GM21528 (cell line): ENCODE measurements around the gene ANAPC1.
"Not testable (repeated sequence)": the region's sequence is repeated elsewhere in the genome, so short reads cannot be mapped to it uniquely, and the experiment has no call there.

Source experiments
- ATAC-seq: cut with Tn5 transposase; IDR thresholded peaks from one replicate; pipeline ENCODE4 v1.9.1; 2021; ENCODE audit warnings: mild to moderate bottlenecking, moderate library complexity; ENCODE audit not compliant: unreplicated experiment, low FRiP score

The ANAPC1 gene

DNA sequence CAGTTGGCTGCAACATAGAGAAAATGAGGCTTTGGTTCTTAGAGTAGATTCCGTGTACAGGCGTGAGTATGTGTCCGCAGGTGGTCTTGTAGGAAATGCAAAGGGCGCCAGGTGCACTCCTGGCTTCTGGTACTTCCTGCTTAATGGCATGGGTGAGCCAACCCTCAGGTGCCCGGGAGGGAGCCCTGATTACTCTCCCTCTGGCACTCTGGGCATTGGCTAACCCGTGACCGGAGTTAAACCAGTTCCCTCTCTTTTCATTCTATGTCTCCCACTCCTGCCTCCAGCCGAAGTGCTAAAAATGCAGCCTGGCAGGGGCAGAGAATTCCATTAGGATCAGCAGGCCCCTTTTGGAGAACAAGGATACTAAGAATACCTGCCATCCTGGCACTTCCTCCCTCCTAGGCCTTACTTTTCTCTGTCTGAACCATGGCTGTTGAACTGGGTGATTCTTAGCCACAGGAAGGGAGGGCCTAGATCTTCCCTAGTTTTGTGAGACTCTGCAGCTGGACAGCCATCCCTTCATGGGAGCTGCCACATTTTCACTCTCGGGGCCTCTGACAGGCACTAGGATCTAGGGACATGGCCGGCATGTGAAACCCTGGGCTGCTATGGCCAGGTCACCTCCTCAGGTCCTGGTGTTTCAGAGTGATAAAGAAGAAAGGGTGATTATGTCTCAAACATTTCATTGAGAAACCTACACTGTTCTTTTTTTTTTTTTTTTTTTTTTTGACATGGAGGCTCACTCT lies 20.9 kb upstream of the ANAPC1 start:
- no peak for ATAC-seq

DNA sequence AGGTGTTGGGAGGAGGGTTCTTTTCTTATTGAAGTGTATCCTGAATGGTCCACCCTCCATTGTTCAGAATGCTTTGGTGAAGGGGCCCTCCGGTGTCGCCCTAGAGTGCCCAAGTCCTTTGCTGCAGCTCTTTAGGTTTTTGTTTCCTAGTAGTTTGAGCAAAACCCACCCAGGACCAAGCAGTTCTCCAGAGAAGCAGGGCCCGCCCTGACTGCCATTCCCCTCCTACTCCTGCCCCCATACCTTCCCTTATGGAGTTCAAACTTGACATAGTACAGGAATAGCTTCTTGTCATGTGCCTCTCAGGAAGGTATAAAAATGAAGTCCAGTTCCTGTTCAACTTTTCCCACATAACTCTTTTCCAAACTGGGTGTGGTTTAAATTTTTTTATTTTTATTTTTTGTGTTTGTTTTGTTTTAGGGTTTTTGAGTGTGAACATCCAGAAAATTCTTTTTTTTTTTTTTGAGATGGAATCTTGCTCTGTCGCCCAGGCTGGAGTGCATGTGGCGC lies 20.0 kb upstream of the ANAPC1 start:
- no peak for ATAC-seq

DNA sequence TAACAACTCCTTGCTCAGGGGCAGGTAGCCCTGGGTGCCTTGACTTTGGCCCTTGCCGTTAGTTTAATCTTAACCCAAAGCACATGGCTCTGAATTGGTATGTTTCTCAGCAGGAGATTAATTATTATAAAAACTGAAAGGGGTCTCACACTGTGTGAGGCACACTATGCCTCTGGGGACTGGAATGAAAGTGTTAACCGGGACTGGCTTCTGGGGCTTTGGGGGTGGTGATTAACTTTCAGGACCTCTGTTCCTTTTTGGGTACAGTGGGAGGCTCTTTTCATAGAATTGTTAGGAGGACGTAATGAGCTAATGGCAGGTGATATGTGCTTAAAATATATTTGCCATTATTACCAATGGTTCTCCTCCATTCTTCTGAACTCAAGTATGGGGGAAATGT lies 19.5 kb upstream of the ANAPC1 start:
- no peak for ATAC-seq

DNA sequence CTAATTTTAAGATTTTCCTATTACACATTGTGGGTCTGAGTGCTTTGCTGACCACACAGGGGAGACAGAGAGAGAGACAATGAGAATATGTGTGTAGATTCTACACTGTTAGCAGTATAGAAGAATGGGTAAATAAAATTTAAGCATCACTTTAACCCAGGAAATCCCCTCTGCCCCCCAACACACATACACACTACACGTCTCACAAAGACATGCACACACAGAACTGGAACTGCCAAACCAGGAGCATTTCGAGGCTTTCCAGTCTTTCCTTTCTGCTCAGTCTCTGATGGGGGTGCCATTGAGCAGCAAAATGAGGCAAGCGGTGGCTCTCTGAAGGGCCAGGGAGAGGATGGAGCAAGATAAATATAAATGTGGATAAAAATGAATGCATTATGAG lies 16.9 kb upstream of the ANAPC1 start:
- ATAC-seq, result no peak

DNA sequence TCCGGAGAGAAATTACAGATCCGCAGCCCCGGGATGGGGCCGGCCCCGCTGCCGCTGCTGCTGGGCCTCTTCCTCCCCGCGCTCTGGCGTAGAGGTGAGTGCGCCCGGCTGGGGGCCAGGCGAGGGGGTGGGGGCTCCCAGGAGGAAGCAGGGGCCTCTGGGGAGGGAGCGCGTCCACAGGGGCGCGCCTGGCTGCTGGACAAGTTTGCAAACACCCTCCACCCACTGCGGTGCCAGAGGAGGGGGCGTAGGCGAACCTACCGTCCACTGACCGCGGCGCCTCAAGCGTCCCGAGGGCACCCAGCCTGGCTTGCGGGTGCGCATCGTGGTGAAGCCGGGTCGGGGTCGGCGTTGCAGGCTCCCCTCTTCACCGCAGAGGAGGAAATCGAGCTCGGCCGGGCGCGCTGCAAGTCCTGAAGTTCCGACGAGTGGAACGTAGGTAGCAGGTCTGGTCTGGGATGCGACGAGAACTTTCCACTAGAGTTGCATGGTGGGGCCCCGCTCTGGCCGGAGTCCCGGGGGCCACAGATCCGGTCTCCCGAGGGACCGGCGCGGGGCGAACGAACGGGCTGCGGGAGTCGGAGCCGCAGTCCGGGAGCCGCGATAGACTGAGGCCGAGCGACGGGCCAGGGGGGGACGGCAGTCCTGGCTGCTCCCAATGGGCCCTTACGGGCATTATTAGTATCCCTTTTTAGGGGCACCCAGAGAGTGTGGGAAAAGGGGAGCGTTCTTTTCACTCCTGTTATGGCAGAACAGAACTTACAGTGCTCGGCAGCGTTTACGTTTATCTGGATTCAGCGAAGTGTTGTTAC lies 14.9 kb upstream of the ANAPC1 start:
- ATAC-seq, result peak; percentile 25

DNA sequence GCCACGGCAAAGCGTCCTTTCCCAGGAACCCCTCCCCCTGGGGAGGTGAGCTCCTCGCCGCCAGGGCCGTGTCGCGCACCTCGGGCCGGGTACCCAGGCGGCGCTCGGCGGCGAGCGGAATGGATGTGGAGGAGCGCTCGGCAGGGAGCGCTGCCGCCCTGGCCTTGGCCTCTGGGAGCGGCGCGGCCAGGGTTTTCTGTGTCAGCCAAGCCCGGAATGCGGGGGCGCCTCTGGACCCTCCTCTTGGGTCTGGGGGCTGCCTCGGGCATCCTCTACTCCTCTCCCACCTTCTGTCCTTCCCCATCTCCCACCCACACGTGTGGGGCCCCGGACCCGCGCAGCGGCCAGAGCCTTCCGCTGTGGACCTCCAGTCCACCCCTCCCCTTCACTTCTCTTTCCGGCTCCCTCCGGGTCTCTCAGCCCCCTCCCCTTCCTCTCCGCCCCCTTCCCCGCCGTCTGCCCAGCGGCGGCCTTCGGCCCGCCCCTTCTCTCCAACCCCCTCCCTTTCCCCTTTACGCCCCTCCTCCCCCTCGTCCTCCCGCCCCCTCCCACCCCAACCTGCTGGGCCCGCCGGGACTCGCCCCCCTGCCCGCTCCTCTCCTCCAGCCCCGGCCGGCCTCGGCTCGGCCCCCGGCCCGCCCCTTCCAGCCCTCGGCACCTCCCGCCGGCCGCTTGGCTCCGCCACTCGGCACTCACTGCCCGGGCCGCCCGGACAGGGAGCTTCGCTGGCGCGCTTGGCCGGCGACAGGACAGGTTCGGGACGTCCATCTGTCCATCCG lies 14.1 kb upstream of the ANAPC1 start, which contains the start of gene MERTK:
MERTK (plus strand) TSS at position 684 of the 779 bp plus-strand sequence. CDS start 129 bp downstream, outside the sequence.
- peak; percentile 66 for ATAC-seq

DNA sequence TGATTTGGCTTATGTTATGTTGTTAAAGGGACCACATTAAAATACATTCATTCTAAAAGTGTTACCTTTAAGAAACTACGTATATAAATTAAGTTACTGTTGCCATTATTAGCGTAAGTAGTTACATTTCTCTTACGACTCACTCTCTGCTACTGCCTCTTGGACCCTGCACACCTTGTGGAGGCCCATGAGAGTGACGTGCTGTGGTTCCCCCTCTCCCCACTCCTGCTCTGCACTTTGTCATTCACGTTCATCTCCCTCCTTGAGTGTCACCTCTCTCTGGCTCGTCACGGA lies 13.6 kb upstream of the ANAPC1 start:
- ATAC-seq, result peak; percentile 38

DNA sequence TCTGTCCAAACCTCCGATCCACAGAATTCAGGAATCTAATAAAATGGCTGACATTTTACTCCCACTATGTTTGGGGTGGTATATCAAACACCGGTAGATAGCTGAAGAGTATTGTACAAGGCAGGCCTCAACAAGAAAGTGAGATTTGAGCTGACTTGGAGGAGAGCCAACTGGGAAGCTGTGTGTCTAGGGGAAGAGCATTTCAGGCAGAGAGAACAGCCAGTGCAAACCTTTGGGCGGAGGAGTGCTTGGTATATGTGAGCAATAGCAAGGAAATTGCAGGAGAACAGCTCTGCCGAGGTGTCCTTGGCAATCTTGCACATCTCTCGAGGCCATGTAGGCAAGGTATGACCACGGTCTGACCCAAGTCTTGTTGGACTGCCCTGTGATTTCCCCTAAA lies 12.6 kb upstream of the ANAPC1 start:
- no peak for ATAC-seq

DNA sequence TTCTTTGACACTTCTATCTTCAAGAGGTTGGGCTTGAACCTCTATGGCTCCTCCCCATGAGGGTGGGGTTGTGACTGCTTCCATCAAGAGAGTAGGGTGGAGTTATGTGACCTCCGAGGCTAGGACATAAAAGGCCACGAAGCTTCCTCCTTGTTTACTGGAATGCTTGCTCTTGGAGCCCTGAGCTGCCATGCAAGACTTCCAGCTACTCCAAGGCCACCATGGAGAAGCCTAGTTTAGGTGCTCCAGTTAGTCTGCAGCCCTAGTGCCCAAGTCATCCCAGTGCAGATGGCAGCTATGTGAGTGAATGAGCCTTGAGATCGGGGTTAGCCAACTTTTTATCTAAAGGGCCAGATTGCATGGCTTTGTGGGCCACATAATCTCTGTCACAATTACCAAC lies 12.0 kb upstream of the ANAPC1 start:
- ATAC-seq, result no peak

DNA sequence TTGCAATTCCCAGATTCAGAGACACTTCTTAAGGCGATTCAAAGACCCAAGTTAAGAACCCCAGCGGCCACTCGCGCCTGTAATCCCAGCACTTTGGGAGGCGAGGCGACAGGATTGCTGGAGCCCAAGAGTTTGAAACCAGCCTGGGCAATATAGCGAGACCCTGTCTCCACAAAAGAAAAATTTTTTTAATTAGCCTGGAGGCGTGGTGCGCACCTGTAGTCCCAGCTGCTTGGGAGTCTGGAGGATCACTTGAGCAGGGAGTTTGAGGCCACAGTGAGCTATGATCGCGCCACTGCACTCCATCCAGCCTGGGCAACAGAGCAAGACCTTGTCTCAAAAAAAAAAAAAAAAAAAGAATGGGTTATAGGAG lies 585 bp upstream of the ANAPC1 start:
- no peak for ATAC-seq

DNA sequence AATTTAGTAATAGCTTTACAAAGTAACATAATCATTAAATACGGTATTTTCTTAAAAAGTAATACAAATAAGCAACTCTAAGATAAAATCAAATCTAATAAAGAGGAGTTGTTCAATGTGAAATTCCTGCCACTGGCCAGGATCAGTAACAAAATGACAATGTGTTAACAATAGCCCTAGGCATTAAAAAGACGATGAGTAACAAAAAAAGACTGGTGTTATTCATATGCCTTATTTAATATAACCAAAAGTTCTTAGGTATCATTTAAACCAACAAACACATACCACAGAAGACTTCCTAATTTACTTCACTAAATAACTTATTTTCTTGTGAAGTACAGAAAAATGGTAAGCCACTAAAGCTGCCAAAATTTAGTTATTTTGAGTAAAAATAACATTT lies 11.2 kb downstream of the ANAPC1 start:
- not testable (repeated sequence) for ATAC-seq

DNA sequence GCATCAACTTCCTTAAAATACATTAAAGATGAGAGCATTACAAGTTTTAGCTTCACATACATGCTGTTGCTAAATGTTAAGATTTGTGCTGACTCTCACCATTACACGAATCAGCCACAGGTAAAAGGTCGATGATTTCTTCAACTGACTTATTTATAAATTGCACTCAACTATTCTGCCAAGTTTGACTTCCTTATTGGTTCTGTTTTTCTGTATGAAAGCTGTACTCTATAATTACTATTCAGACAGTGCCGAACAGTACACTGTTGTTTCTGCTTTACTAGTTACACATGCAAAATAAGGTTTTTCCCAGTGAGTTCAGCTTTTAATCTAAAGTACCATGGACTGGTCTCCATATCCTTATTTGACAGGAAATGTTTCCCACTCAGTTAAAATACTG lies 18.9 kb downstream of the ANAPC1 start:
- ATAC-seq, result not testable (repeated sequence)

DNA sequence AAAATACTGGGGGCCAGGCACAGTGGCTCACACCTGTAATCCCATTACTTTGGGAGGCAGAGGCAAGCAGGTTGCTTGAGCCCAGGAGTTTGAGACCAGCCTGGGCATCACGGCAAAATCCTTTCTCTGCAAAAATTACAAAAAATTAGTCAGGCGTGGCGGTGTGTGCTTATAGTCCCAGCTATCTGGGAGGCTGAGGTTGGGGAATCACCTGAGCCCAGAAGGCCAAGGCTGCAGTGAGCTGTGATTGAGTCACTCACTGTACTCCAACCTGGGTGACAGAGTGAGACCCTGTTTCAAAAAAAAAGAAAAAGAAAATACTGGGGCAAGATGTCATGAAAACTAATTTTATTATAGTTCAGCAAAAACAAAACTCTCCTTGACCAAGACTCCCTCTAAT lies 24.0 kb downstream of the ANAPC1 start:
- ATAC-seq, result not testable (repeated sequence)

DNA sequence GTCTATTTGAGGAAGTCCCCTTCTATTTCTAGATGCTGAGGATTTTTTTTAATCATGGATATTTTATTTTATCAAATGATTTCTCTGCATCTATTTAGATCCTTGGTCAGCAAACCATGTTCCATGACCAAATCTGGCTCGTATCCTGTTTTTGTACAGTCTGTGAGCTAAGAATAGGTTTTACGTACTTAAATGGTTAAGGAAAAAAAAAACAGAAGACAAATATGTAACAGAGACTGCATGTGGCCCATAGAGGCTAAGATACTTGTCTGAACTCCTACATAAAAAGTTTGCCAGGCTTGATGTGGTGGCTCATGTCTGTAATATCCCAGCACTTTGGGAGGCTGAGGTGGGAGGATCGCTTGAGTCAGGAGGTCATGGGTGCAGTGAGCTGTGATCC lies 31.4 kb downstream of the ANAPC1 start:
- ATAC-seq, result not testable (repeated sequence)

DNA sequence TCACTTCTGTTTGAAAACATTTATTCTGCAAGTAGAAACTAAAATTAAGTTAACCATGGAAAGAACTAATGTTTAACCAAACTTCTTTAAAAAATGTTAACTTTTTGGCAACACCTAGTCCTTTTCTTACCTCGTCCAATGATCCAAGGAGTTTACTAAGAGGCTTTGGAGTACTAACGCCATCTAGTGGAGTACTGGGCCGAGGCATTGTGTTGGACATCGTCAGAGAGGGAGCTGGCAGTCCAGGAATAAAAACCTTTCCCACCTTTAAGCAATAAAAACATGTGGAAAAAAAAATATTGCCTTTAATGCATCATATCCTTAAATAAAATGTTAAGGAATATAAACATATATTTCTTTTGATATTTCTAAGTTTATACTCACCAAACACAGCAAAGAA lies 33.3 kb downstream of the ANAPC1 start:
- not testable (repeated sequence) for ATAC-seq

DNA sequence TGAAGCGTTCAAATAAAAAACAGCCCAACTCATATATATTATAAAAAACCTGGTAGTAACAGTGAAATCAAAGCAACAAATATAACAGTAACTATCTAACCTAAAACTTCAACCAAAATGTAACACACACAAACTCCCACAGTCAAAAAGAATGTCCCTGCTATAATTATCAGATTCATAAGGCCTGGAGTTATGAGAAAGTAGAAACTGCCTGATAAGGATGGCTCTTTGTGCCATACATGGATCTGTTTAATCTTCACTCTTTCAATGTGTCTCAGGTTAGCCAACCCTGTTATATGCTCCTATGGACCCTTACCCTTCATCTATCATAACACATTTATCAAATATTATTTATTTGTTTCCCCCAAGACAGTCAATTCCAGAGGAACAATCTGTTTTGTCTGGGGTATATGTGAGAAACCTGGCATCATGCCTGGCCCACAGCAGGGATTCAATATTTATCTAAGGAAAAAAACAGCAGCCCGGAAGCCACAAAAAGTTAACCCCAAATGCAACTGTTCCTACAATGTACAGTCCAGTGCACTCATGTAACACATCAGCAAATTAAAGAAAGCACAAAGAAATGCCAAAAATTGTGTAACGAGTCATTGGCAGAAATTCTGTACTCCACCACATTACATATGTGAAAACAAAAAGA lies 44.2 kb downstream of the ANAPC1 start:
- not testable (repeated sequence) for ATAC-seq

DNA sequence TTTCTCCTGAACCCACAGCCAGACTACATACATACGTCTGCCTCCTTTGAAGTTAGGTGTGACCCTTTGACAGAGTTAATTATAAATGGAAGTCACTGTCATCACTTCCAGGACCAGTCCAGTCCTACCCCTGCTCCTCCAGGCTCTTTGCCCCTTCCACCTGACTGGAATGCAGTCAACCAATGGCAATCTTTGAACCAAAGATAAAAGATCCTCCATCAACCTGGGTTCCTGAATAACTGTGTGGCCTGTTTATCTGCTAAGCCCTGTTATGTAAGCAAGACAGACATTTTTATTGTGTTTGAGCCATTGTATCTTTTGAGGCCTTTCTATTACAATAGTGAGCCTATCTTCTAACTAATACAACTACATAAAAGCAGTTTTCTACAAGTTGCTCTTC lies 45.0 kb downstream of the ANAPC1 start:
- not testable (repeated sequence) for ATAC-seq

DNA sequence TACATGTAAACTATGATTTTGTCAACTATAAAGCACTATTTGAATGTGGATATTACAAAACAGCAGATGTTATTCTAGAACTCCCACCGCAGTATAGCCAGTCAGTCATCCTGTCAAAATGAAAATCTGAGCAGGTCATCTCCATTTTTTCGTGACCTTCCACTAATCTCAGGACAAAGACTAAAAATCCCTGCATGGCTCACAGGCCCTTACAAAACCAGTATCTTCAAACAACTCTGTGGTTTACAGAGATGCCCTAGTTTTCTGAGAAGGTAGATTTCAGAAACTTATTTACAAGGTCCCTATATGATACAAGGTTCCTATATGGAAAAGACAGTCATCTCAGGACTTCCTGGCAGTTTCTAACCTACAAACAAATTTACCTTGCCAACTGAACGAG lies 49.8 kb downstream of the ANAPC1 start:
- ATAC-seq, result not testable (repeated sequence)

DNA sequence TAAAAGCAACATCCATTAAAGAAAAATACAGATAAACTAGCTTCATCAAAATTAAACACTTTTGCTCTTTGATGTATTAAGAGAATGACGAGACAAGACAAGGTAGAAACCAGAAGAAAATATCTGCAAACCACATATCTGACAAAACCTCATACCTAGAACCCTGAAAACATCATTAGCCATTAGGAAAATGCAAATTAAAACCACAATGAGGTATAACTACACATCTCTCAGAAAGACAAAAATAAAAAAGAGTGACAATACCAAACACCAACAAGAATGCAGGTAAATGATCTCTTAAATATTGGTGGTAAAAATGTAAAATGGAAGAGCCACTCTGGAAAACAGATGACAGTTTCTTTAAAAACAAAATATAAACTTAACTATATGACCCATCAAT lies 53.5 kb downstream of the ANAPC1 start:
- peak; percentile 78 for ATAC-seq

DNA sequence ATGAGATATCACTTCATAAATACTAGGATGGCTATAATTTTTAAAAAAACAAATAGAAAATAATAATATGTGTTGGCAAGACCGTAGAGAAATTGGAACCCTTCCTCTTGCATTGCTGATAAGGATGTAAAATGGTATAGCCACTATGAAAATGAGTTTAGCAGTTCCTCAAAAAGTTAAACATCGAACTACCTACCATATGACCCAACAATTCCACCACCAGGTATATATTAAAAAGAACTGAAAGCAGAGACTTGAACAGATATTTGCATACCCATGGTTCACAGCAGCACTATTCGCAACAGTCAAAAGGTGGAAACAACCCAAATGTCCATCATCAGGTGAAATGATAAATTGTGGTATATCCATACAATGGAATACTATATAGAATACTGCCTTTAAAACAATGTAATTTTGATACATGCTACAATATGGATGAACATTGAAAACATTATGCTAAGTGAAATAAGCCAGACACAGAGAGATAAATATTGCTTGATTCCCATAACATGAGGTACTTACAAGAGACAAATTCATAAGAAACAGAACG lies 55.7 kb downstream of the ANAPC1 start:
- ATAC-seq, result not testable (repeated sequence)
